Astrocyte of the cerebellum (primary cell): Measurements from ENCODE around the gene MYMK.

Experiments used
- DNase-seq: peaks from one replicate; pipeline ENCODE4 v3.0.0-alpha.2; 2011; ENCODE audit warnings: low read depth
- H3K4me3 ChIP-seq: 2 replicates; pipeline ENCODE4 v1.5.1; 2011; ENCODE audit warnings: mild to moderate bottlenecking, low read depth, low read length, moderate library complexity
- in situ Hi-C: cut with HindIII; loops from 2 replicates; pipeline ENCODE4 v1.10.0; 2017; ENCODE audit warnings: low sequenced_read_pairs
- TF ChIP-seq, protein P1 (sequence below): IDR thresholded peaks from 2 replicates; pipeline ENCODE4 v1.5.1; 2012; ENCODE audit warnings: low read length, low read depth, moderate library complexity, mild to moderate bottlenecking; ENCODE audit errors: missing control alignments

The MYMK gene

DNA sequence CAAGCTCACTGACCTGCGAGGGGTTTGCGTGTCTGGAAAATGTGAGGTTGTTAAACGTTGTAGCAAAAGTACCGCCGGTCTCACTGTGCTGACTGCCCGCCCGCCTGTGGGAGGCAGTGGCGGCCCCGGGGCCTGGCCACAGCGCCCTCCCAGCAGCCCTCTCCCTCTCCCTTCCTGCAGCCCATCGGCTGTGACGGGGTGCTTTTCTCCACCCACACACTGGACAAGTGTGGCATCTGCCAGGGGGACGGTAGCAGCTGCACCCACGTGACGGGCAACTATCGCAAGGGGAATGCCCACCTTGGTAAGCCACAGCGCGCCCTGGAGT is 15.9 kb upstream of the MYMK start:
- in situ Hi-C loops: no loop called here
- TF ChIP-seq, protein P1, sequence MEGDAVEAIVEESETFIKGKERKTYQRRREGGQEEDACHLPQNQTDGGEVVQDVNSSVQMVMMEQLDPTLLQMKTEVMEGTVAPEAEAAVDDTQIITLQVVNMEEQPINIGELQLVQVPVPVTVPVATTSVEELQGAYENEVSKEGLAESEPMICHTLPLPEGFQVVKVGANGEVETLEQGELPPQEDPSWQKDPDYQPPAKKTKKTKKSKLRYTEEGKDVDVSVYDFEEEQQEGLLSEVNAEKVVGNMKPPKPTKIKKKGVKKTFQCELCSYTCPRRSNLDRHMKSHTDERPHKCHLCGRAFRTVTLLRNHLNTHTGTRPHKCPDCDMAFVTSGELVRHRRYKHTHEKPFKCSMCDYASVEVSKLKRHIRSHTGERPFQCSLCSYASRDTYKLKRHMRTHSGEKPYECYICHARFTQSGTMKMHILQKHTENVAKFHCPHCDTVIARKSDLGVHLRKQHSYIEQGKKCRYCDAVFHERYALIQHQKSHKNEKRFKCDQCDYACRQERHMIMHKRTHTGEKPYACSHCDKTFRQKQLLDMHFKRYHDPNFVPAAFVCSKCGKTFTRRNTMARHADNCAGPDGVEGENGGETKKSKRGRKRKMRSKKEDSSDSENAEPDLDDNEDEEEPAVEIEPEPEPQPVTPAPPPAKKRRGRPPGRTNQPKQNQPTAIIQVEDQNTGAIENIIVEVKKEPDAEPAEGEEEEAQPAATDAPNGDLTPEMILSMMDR: no peak
- no peak for DNase-seq
- H3K4me3 ChIP-seq: no peak overlapping the region

- in situ Hi-C loops: no loop called here
- no peak overlapping the region for H3K4me3 ChIP-seq
- TF ChIP-seq, protein P1: no peak
- no peak for DNase-seq
Measured at GRCh38 chr9:133539991-133540697, 15.4 kb upstream of the MYMK start.

DNA sequence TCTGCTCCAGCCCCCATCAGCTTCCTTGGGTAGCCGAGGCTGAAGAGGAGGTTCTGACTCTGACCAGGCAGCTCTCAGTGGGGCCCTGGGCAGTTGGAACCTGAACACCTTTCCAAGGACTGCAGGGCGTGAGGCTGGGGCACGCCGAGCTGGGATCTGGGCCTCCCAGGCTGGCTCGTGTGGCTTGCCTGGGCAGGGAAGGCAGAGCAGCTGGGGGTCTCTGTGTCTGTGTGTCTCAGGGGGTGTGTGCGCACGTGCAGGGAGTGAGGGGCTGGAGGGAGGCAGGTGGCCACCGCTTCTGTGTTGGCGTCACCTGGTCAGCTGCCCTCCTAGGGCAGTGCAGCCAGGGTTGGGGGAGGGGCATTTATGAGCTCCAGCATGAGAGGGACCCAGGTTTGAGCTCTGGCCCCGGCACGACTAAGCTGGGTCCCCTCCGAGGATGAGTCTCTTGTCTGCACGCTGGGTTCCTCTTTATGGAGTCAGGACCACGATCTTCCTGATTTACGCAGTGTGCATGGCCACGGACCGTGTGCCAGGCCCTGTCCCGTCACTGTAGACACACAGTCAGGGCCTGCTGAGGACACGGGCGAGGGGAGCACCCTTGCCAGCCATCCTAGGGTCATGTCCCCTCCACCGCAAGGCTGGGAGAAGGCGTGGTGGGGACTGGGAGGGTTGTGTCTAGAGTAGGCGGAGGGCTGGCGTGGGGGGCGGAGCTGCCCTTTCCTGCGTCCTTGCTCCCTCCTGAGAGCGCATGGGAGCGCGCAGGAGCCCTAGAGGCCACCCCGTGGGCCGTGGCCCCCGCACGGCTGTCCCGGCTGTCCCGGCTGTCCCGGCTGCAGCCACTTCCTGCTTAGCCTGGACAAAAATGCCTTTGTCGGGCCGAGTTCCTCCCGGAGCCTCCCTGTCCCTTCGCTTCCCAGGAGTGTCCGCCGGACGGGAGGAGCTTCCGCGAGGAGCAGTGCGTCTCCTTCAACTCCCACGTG is 14.4 kb upstream of the MYMK start:
- in situ Hi-C loops: no loop called here
- TF ChIP-seq, protein P1: no peak
- H3K4me3 ChIP-seq: no peak overlapping the region
- no peak for DNase-seq

GRCh38 chr9:133538176-133538575 is 13.4 kb upstream of the MYMK start:
- TF ChIP-seq, protein P1: no peak
- in situ Hi-C loops: no loop called here
- DNase-seq: no peak

GRCh38 chr9:133537257-133537656 is 12.5 kb upstream of the MYMK start:
- TF ChIP-seq, protein P1: no peak
- H3K4me3 ChIP-seq: no peak overlapping the region
- no peak for DNase-seq
- in situ Hi-C loops: no loop called here

More at GRCh38 chr9:133538176-133538575, 13.4 kb upstream of the MYMK start:
- H3K4me3 ChIP-seq: no peak overlapping the region

- in situ Hi-C loops: no loop called here
- DNase-seq: no peak
- TF ChIP-seq, protein P1: no peak
- no peak overlapping the region for H3K4me3 ChIP-seq
Measured at GRCh38 chr9:133536536-133536935, 11.8 kb upstream of the MYMK start.
